ENCODE results near the gene ANKMY1.

ANKMY1 gene

GRCh38 chr2:240478346-240479110, 79.3 kb downstream of the ANKMY1 start:
- no peak for TF ChIP-seq CTCF (IDR thresholded peaks at IDR 0.05; ENCODE audit: low read length, missing control alignments)

GRCh38 chr2:240477916-240478315, 79.9 kb downstream of the ANKMY1 start:
- no peak for TF ChIP-seq CTCF (IDR thresholded peaks at IDR 0.05; ENCODE audit: low read length, missing control alignments)
- H3K4me3 ChIP-seq (replicated peaks; ENCODE audit: low read depth, low read length): no peak overlapping the region
- no peak for DNase-seq (ENCODE audit: low read depth)

More at GRCh38 chr2:240478346-240479110, 79.3 kb downstream of the ANKMY1 start:
- DNase-seq (ENCODE audit: low read depth): no peak
- H3K4me3 ChIP-seq (replicated peaks; ENCODE audit: low read depth, low read length): no peak overlapping the region

- no peak overlapping the region for H3K4me3 ChIP-seq (replicated peaks; ENCODE audit: low read depth, low read length)
- no peak for DNase-seq (ENCODE audit: low read depth)
- TF ChIP-seq CTCF (IDR thresholded peaks at IDR 0.05; ENCODE audit: low read length, missing control alignments): no peak
Measured at GRCh38 chr2:240473211-240473610, 84.6 kb downstream of the ANKMY1 start.

GRCh38 chr2:240472078-240472790, 85.6 kb downstream of the ANKMY1 start:
- TF ChIP-seq CTCF (IDR thresholded peaks at IDR 0.05; ENCODE audit: low read length, missing control alignments): no peak
- H3K4me3 ChIP-seq (replicated peaks; ENCODE audit: low read depth, low read length): no peak overlapping the region
- no peak for DNase-seq (ENCODE audit: low read depth)

- H3K4me3 ChIP-seq (replicated peaks; ENCODE audit: low read depth, low read length): no peak overlapping the region
- DNase-seq (ENCODE audit: low read depth): no peak
- no peak for TF ChIP-seq CTCF (IDR thresholded peaks at IDR 0.05; ENCODE audit: low read length, missing control alignments)
Measured at GRCh38 chr2:240469740-240470139, 88.0 kb downstream of the ANKMY1 start.

- no peak for TF ChIP-seq CTCF (IDR thresholded peaks at IDR 0.05; ENCODE audit: low read length, missing control alignments)
- no peak overlapping the region for H3K4me3 ChIP-seq (replicated peaks; ENCODE audit: low read depth, low read length)
- DNase-seq (ENCODE audit: low read depth): no peak
Measured at GRCh38 chr2:240469239-240469636, 88.5 kb downstream of the ANKMY1 start.
